ENCODE measurements around the gene RGS7.
A peak's percentile ranks its signal among the peaks of the same experiment; 100 is the strongest.
"Not testable (repeated sequence)": the region's sequence is repeated elsewhere in the genome, so short reads cannot be mapped to it uniquely, and the experiment has no call there.

Gene RGS7

GRCh38 chr1:241229711-241230110 lies 127.3 kb downstream of the RGS7 start:
- no peaks in the 10 kb centered on the region for H3K27me3 ChIP-seq (ENCODE audit: low read depth)
- H3K36me3 ChIP-seq (replicated peaks), result no peaks in the 10 kb centered on the region
- in situ Hi-C loops (cut with MboI; ENCODE audit: low sequenced_read_pairs), result no loop called here
- H3K4me3 ChIP-seq, result no peak overlapping the region
- H3K9me3 ChIP-seq, result no peaks in the 10 kb centered on the region
- no peak for DNase-seq (ENCODE audit: low spot score in 2 of 2)
- H3K4me1 ChIP-seq, result no peaks in the 10 kb centered on the region

GRCh38 chr1:241229216-241229615 lies 127.8 kb downstream of the RGS7 start:
- no peaks in the 10 kb centered on the region for H3K9me3 ChIP-seq
- H3K27me3 ChIP-seq (ENCODE audit: low read depth), result no peaks in the 10 kb centered on the region
- no peak for DNase-seq (ENCODE audit: low spot score in 2 of 2)
- no peak overlapping the region for H3K4me3 ChIP-seq
- no peaks in the 10 kb centered on the region for H3K4me1 ChIP-seq
- in situ Hi-C loops (cut with MboI; ENCODE audit: low sequenced_read_pairs), result no loop called here
- H3K36me3 ChIP-seq (replicated peaks), result no peaks in the 10 kb centered on the region

- Histone ChIP-seq H3K9me3 (no peaks in the 10 kb centered on the region), H3K4me1 (no peaks in the 10 kb centered on the region), H3K27me3 (ENCODE audit: low read depth) (no peaks in the 10 kb centered on the region), H3K4me3 (no peak overlapping the region), H3K36me3 (replicated peaks) (no peaks in the 10 kb centered on the region)
- no peak for DNase-seq (ENCODE audit: low spot score in 2 of 2)
- in situ Hi-C loops (cut with MboI; ENCODE audit: low sequenced_read_pairs), result no loop called here
Measured at GRCh38 chr1:241228339-241228738, 128.7 kb downstream of the RGS7 start.

GRCh38 chr1:241225741-241226140 lies 131.3 kb downstream of the RGS7 start:
- no peak for DNase-seq (ENCODE audit: low spot score in 2 of 2)
- Histone ChIP-seq H3K36me3 (replicated peaks) (no peaks in the 10 kb centered on the region), H3K4me1 (no peaks in the 10 kb centered on the region), H3K4me3 (no peak overlapping the region), H3K9me3 (no peaks in the 10 kb centered on the region), H3K27me3 (ENCODE audit: low read depth) (no peaks in the 10 kb centered on the region)
- in situ Hi-C loops (cut with MboI; ENCODE audit: low sequenced_read_pairs), result no loop called here

- H3K36me3 ChIP-seq (replicated peaks); H3K4me1 ChIP-seq; in situ Hi-C loops (cut with MboI; ENCODE audit: low sequenced_read_pairs); H3K27me3 ChIP-seq (ENCODE audit: low read depth); H3K4me3 ChIP-seq; H3K9me3 ChIP-seq; DNase-seq (ENCODE audit: low spot score in 2 of 2): not testable (repeated sequence)
Measured at GRCh38 chr1:241224189-241224588, 132.8 kb downstream of the RGS7 start.

- H3K9me3 ChIP-seq; H3K4me1 ChIP-seq; DNase-seq (ENCODE audit: low spot score in 2 of 2); H3K27me3 ChIP-seq (ENCODE audit: low read depth); H3K4me3 ChIP-seq; H3K36me3 ChIP-seq (replicated peaks); in situ Hi-C loops (cut with MboI; ENCODE audit: low sequenced_read_pairs): not testable (repeated sequence)
Measured at GRCh38 chr1:241222813-241223212, 134.2 kb downstream of the RGS7 start.

- no peaks in the 10 kb centered on the region for H3K36me3 ChIP-seq (replicated peaks)
- H3K4me1 ChIP-seq, result peaks cover 9% of the 10 kb centered on the region
- no peak for DNase-seq (ENCODE audit: low spot score in 2 of 2)
- H3K27me3 ChIP-seq (ENCODE audit: low read depth), result no peaks in the 10 kb centered on the region
- H3K9me3 ChIP-seq, result no peaks in the 10 kb centered on the region
- in situ Hi-C loops (cut with MboI; ENCODE audit: low sequenced_read_pairs), result no loop called here
- no peak overlapping the region for H3K4me3 ChIP-seq
Measured at GRCh38 chr1:241221319-241221718, 135.7 kb downstream of the RGS7 start.

GRCh38 chr1:241220913-241221312 lies 136.1 kb downstream of the RGS7 start:
- H3K9me3 ChIP-seq; H3K4me3 ChIP-seq; in situ Hi-C loops (cut with MboI; ENCODE audit: low sequenced_read_pairs); H3K27me3 ChIP-seq (ENCODE audit: low read depth); DNase-seq (ENCODE audit: low spot score in 2 of 2); H3K36me3 ChIP-seq (replicated peaks); H3K4me1 ChIP-seq: not testable (repeated sequence)

- in situ Hi-C loops (cut with MboI; ENCODE audit: low sequenced_read_pairs), result no loop called here
- Histone ChIP-seq H3K27me3 (ENCODE audit: low read depth) (no peaks in the 10 kb centered on the region), H3K9me3 (no peaks in the 10 kb centered on the region)
Measured at GRCh38 chr1:241219449-241219848, 137.6 kb downstream of the RGS7 start.

GRCh38 chr1:241217516-241217915 lies 139.5 kb downstream of the RGS7 start:
- no peaks in the 10 kb centered on the region for H3K9me3 ChIP-seq
- H3K4me3 ChIP-seq, result no peak overlapping the region
- H3K36me3 ChIP-seq (replicated peaks), result no peaks in the 10 kb centered on the region
- no peaks in the 10 kb centered on the region for H3K27me3 ChIP-seq (ENCODE audit: low read depth)
- peaks cover 9% of the 10 kb centered on the region for H3K4me1 ChIP-seq
- no peak for DNase-seq (ENCODE audit: low spot score in 2 of 2)
- in situ Hi-C loops (cut with MboI; ENCODE audit: low sequenced_read_pairs), result no loop called here

More at GRCh38 chr1:241219449-241219848, 137.6 kb downstream of the RGS7 start:
- H3K4me1 ChIP-seq, result peaks cover 9% of the 10 kb centered on the region
- H3K4me3 ChIP-seq, result no peak overlapping the region
- DNase-seq (ENCODE audit: low spot score in 2 of 2), result peak in 1 of 2 experiments; percentile 42
- no peaks in the 10 kb centered on the region for H3K36me3 ChIP-seq (replicated peaks)

GRCh38 chr1:241215683-241216082 lies 141.3 kb downstream of the RGS7 start:
- Histone ChIP-seq H3K36me3 (replicated peaks) (no peaks in the 10 kb centered on the region), H3K4me1 (peaks cover 9% of the 10 kb centered on the region), H3K9me3 (no peaks in the 10 kb centered on the region), H3K27me3 (ENCODE audit: low read depth) (no peaks in the 10 kb centered on the region), H3K4me3 (no peak overlapping the region)
- in situ Hi-C loops (cut with MboI; ENCODE audit: low sequenced_read_pairs), result no loop called here
- DNase-seq (ENCODE audit: low spot score in 2 of 2), result no peak

GRCh38 chr1:241215203-241215602 lies 141.8 kb downstream of the RGS7 start:
- no peaks in the 10 kb centered on the region for H3K27me3 ChIP-seq (ENCODE audit: low read depth)
- no peaks in the 10 kb centered on the region for H3K9me3 ChIP-seq
- in situ Hi-C loops (cut with MboI; ENCODE audit: low sequenced_read_pairs), result no loop called here
- DNase-seq (ENCODE audit: low spot score in 2 of 2), result no peak
- H3K36me3 ChIP-seq (replicated peaks), result no peaks in the 10 kb centered on the region
- H3K4me3 ChIP-seq, result no peak overlapping the region
- H3K4me1 ChIP-seq, result peaks cover 6% of the 10 kb centered on the region

GRCh38 chr1:241213139-241213538 lies 143.9 kb downstream of the RGS7 start:
- H3K9me3 ChIP-seq, result no peaks in the 10 kb centered on the region
- no peaks in the 10 kb centered on the region for H3K36me3 ChIP-seq (replicated peaks)
- no peak overlapping the region for H3K4me3 ChIP-seq
- H3K4me1 ChIP-seq, result no peaks in the 10 kb centered on the region
- H3K27me3 ChIP-seq (ENCODE audit: low read depth), result no peaks in the 10 kb centered on the region
- in situ Hi-C loops (cut with MboI; ENCODE audit: low sequenced_read_pairs), result no loop called here
- no peak for DNase-seq (ENCODE audit: low spot score in 2 of 2)

GRCh38 chr1:241212628-241213027 lies 144.4 kb downstream of the RGS7 start:
- in situ Hi-C loops (cut with MboI; ENCODE audit: low sequenced_read_pairs), result no loop called here
- no peaks in the 10 kb centered on the region for H3K9me3 ChIP-seq
- no peaks in the 10 kb centered on the region for H3K36me3 ChIP-seq (replicated peaks)
- H3K4me1 ChIP-seq, result no peaks in the 10 kb centered on the region
- no peaks in the 10 kb centered on the region for H3K27me3 ChIP-seq (ENCODE audit: low read depth)
- H3K4me3 ChIP-seq, result no peak overlapping the region
- DNase-seq (ENCODE audit: low spot score in 2 of 2), result no peak

GRCh38 chr1:241208910-241209379 lies 148.1 kb downstream of the RGS7 start:
- H3K4me3 ChIP-seq, result no peak overlapping the region
- in situ Hi-C loops (cut with MboI; ENCODE audit: low sequenced_read_pairs), result no loop called here
- no peaks in the 10 kb centered on the region for H3K9me3 ChIP-seq
- H3K4me1 ChIP-seq, result no peaks in the 10 kb centered on the region
- H3K27me3 ChIP-seq (ENCODE audit: low read depth), result no peaks in the 10 kb centered on the region
- DNase-seq (ENCODE audit: low spot score in 2 of 2), result no peak
- H3K36me3 ChIP-seq (replicated peaks), result no peaks in the 10 kb centered on the region
